ENCODE results near the gene ZFYVE27.

Gene ZFYVE27

DNA sequence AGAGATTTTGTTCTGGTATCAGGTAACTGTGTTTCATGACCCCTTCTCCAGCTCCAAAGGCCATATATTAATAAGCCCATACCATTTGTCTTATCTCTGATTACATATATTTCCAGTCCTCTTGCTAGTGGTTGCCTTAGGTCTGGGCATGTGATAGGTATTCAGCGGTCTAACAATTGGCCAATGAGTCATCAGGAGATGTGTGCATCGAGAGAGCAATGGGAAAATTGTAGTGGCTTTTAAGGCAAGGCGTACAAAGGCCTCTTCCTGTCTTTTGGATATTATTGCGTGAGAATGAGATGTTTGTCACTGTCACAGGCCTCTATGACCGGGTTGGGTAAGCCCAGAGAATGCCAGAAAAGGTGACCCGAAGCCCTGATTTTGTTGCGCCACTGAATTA lies 73.5 kb downstream of the ZFYVE27 start:
- DNase-seq (ENCODE audit: low read depth), result no peak
- TF ChIP-seq, protein P1, sequence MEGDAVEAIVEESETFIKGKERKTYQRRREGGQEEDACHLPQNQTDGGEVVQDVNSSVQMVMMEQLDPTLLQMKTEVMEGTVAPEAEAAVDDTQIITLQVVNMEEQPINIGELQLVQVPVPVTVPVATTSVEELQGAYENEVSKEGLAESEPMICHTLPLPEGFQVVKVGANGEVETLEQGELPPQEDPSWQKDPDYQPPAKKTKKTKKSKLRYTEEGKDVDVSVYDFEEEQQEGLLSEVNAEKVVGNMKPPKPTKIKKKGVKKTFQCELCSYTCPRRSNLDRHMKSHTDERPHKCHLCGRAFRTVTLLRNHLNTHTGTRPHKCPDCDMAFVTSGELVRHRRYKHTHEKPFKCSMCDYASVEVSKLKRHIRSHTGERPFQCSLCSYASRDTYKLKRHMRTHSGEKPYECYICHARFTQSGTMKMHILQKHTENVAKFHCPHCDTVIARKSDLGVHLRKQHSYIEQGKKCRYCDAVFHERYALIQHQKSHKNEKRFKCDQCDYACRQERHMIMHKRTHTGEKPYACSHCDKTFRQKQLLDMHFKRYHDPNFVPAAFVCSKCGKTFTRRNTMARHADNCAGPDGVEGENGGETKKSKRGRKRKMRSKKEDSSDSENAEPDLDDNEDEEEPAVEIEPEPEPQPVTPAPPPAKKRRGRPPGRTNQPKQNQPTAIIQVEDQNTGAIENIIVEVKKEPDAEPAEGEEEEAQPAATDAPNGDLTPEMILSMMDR (IDR thresholded peaks at IDR 0.05; ENCODE audit: control insufficient read depth, extremely low read depth, insufficient read depth), result no peak
- H3K4me3 ChIP-seq (ENCODE audit: low read depth, low read length), result no peak overlapping the region

All from LNCaP clone FGC (cell line).